HS-27A (cell line): ENCODE data around the gene HDAC8.

Experiments
- DNase-seq: peaks from one replicate; pipeline ENCODE4 v3.0.0-alpha.2; 2012; ENCODE audit warnings: low read depth, missing footprints

The HDAC8 gene

GRCh38 chrX:72294497-72294896 lies 278.1 kb downstream of the HDAC8 start:
- no peak for DNase-seq

GRCh38 chrX:72282302-72282701 lies 290.3 kb downstream of the HDAC8 start:
- no peak for DNase-seq

- DNase-seq, result no peak
Observed at GRCh38 chrX:72280321-72280845, 292.3 kb downstream of the HDAC8 start.
